H9 (cell line): ENCODE data around the gene CDC20. TPM values are rescaled to one million over a fixed set of nuclear protein-coding genes. Genes with fewer than 3 reads are reported as not detected.

Experiments
- DNase-seq: peaks from one replicate; pipeline ENCODE4 v3.0.0-alpha.2; 2017
- H2AFZ ChIP-seq: one replicate; pipeline ENCODE4 v1.6.1; 2013; ENCODE audit warnings: mild to moderate bottlenecking, low read length, control low read depth, moderate library complexity
- H2AK5ac ChIP-seq: 2 replicates; pipeline ENCODE4 v1.6.1; 2013; ENCODE audit warnings: low read length, control low read depth, mixed read lengths; ENCODE audit not compliant: insufficient read length
- H2BK120ac ChIP-seq: one replicate; pipeline ENCODE4 v1.6.1; 2013; ENCODE audit warnings: low read depth, mild to moderate bottlenecking, low read length, control low read depth, inconsistent platforms; ENCODE audit not compliant: poor library complexity, severe bottlenecking
- H2BK12ac ChIP-seq: 2 replicates; pipeline ENCODE4 v1.6.1; 2013; ENCODE audit warnings: low read length, control low read depth, mixed read lengths, low read depth; ENCODE audit not compliant: insufficient read length
- H2BK15ac ChIP-seq: 2 replicates; pipeline ENCODE4 v1.6.1; 2013; ENCODE audit warnings: low read depth, low read length, control low read depth
- H2BK20ac ChIP-seq: one replicate; pipeline ENCODE4 v1.6.1; 2013; ENCODE audit warnings: low read depth, mild to moderate bottlenecking, low read length, control low read depth, inconsistent platforms; ENCODE audit not compliant: poor library complexity, severe bottlenecking
- H2BK5ac ChIP-seq: 2 replicates; pipeline ENCODE4 v1.6.1; 2013; ENCODE audit warnings: low read length, control low read depth, mixed read lengths; ENCODE audit not compliant: insufficient read length
- H3K14ac ChIP-seq: 2 replicates; pipeline ENCODE4 v1.6.1; 2013; ENCODE audit warnings: low read length, control low read depth; ENCODE audit not compliant: insufficient read depth
- H3K18ac ChIP-seq: 2 replicates; pipeline ENCODE4 v1.6.1; 2013; ENCODE audit warnings: low read depth, mild to moderate bottlenecking, mixed read lengths, low read length, control low read depth; ENCODE audit not compliant: insufficient read length
- H3K23ac ChIP-seq: 2 replicates; pipeline ENCODE4 v1.6.1; 2013; ENCODE audit warnings: low read length, control low read depth, mixed read lengths, low read depth; ENCODE audit not compliant: insufficient read length
- H3K23me2 ChIP-seq: 2 replicates; pipeline ENCODE4 v1.6.1; 2013; ENCODE audit warnings: low read depth, mild to moderate bottlenecking, mixed read lengths, low read length, control low read depth; ENCODE audit not compliant: insufficient read length, poor library complexity, severe bottlenecking
- H3K27ac ChIP-seq: 2 replicates; pipeline ENCODE4 v1.5.1; 2013; ENCODE audit warnings: low read length, control low read depth, mixed read lengths, low read depth; ENCODE audit not compliant: insufficient read length
- H3K27me3 ChIP-seq: 2 replicates; pipeline ENCODE4 v1.6.1; 2013; ENCODE audit warnings: low read length, control low read depth, inconsistent platforms; ENCODE audit not compliant: insufficient read depth
- H3K4ac ChIP-seq: 2 replicates; pipeline ENCODE4 v1.6.1; 2013; ENCODE audit warnings: low read depth, mild to moderate bottlenecking, control low read depth, inconsistent platforms, low read length, moderate library complexity
- H3K4me1 ChIP-seq: 2 replicates; pipeline ENCODE4 v1.6.1; 2013; ENCODE audit warnings: low read length, control low read depth, inconsistent platforms; ENCODE audit not compliant: insufficient read depth
- H3K4me2 ChIP-seq: 2 replicates; pipeline ENCODE4 v1.6.1; 2013; ENCODE audit warnings: low read length, control low read depth, mixed read lengths; ENCODE audit not compliant: insufficient read length, insufficient read depth
- H3K56ac ChIP-seq: 2 replicates; pipeline ENCODE4 v1.6.1; 2013; ENCODE audit warnings: low read depth, mild to moderate bottlenecking, mixed read lengths, low read length, control low read depth; ENCODE audit not compliant: insufficient read length
- H3K79me1 ChIP-seq: 2 replicates; pipeline ENCODE4 v1.6.1; 2013; ENCODE audit warnings: low read depth, mild to moderate bottlenecking, moderate library complexity, low read length, control low read depth, inconsistent platforms; ENCODE audit not compliant: insufficient read depth, poor library complexity, severe bottlenecking
- H3K79me2 ChIP-seq: 2 replicates; pipeline ENCODE4 v1.6.1; 2013; ENCODE audit warnings: low read length, control low read depth, inconsistent platforms; ENCODE audit not compliant: insufficient read depth
- H3K9ac ChIP-seq: 2 replicates; pipeline ENCODE4 v1.6.1; 2013; ENCODE audit warnings: low read length, control low read depth, mixed read lengths; ENCODE audit not compliant: insufficient read length; ENCODE audit errors: extremely low read depth
- H3K9me3 ChIP-seq: one replicate; pipeline ENCODE4 v1.6.1; 2013; ENCODE audit warnings: low read depth, low read length, inconsistent platforms; ENCODE audit not compliant: control insufficient read depth
- H3T11ph ChIP-seq: one replicate; pipeline ENCODE4 v1.6.1; 2013; ENCODE audit warnings: mild to moderate bottlenecking, low read length, control low read depth, inconsistent platforms
- H4K20me1 ChIP-seq: one replicate; pipeline ENCODE4 v1.6.1; 2013; ENCODE audit not compliant: control insufficient read depth, insufficient read length, insufficient read depth
- H4K5ac ChIP-seq: 2 replicates; pipeline ENCODE4 v1.6.1; 2013; ENCODE audit warnings: low read depth, mild to moderate bottlenecking, mixed read lengths, low read length, control low read depth; ENCODE audit not compliant: insufficient read length
- H4K8ac ChIP-seq: replicated peaks from 2 replicates; pipeline ENCODE4 v1.6.1; 2013; ENCODE audit warnings: low read length, control low read depth, mixed read lengths, low read depth; ENCODE audit not compliant: insufficient read length
- H4K91ac ChIP-seq: 2 replicates; pipeline ENCODE4 v1.6.1; 2013; ENCODE audit warnings: low read depth, mild to moderate bottlenecking, moderate library complexity, mixed read lengths, low read length, control low read depth; ENCODE audit not compliant: insufficient read length
- H3K27ac Mint-ChIP-seq, 3 experiments: 2 replicates in 2 of 3; 3 replicates in 1 of 3; pipeline ENCODE4 v1.8.0; 2020 to 2021; ENCODE audit warnings: mixed read lengths in 3 of 3, mild to moderate bottlenecking in 1 of 3, moderate library complexity in 1 of 3
- H3K27me3 Mint-ChIP-seq: 2 replicates; pipeline ENCODE4 v1.8.0; 2021; ENCODE audit warnings: low read depth, mild to moderate bottlenecking, moderate library complexity, mixed read lengths
- H3K36me3 Mint-ChIP-seq, 3 experiments: 2 replicates in 2 of 3; 3 replicates in 1 of 3; pipeline ENCODE4 v1.8.0; 2020 to 2021; ENCODE audit warnings: low read depth in 3 of 3, mixed read lengths in 3 of 3; ENCODE audit not compliant: insufficient read depth in 1 of 3
- H3K4me1 Mint-ChIP-seq, 2 experiments: 2 replicates each; pipeline ENCODE4 v1.8.0; 2020; ENCODE audit warnings: mixed read lengths in 2 of 2
- H3K4me3 Mint-ChIP-seq, 2 experiments: 2 replicates in 1 of 2; 3 replicates in 1 of 2; pipeline ENCODE4 v1.8.0; 2020 to 2021; ENCODE audit warnings: mild to moderate bottlenecking in 2 of 2, mixed read lengths in 2 of 2, moderate library complexity in 1 of 2
- H3K9me3 Mint-ChIP-seq, 2 experiments: 2 replicates in 1 of 2; 3 replicates in 1 of 2; pipeline ENCODE4 v1.8.0; 2020; ENCODE audit warnings: mild to moderate bottlenecking in 2 of 2, mixed read lengths in 2 of 2, moderate library complexity in 1 of 2
- CTCF ChIP-seq: fragments of 200-600 bp; sonication (generic); conservative IDR thresholded peaks from 3 replicates; pipeline ENCODE4 v1.8.0; 2021; ENCODE audit warnings: antibody characterized with exemption, mild to moderate bottlenecking
- WGBS: extraction: QIAGEN DNeasy Blood & Tissue Kit; methylation state at CpG from one replicate; pipeline ENCODE4 v1.1.7; 2013; ENCODE audit warnings: missing lambda C conversion rate, low lambda C conversion rate, mixed read lengths; ENCODE audit not compliant: insufficient read length; ENCODE audit errors: extremely low coverage; 5-methylcytosine and 5-hydroxymethylcytosine counted together
- total RNA-seq: library from RNA; stranded (reverse); gene quantifications from 2 replicates; pipeline ENCODE4 v1.2.1, GENCODE V29; 2021

The CDC20 gene
- total RNA-seq, 1 experiment from 2014 or later = 246 TPM

- no peak overlapping the region for H2BK15ac ChIP-seq
- Mint-ChIP-seq H3K4me3 (no peak overlapping the region), H3K9me3 (no peaks in the 10 kb centered on the region; a peak in 1 of 5 replicates), H3K36me3 (peaks cover 0 to 8% (median 0%) of the 10 kb centered on the region in 3 experiments; a peak in 2 of 7 replicates), H3K27ac (no peak overlapping the region), H3K27me3 (no peaks in the 10 kb centered on the region), H3K4me1 (peaks cover 1 to 2% of the 10 kb centered on the region in 2 experiments)
- H2BK12ac ChIP-seq = no peak overlapping the region
- no peaks in the 10 kb centered on the region for H3K27me3 ChIP-seq
- no peak for TF ChIP-seq CTCF
- H2AFZ ChIP-seq = no peak overlapping the region
- H4K8ac ChIP-seq = no peak overlapping the region
- H3K9me3 ChIP-seq = no peaks in the 10 kb centered on the region
- no peaks in the 10 kb centered on the region for H4K20me1 ChIP-seq
- H3K4ac ChIP-seq = no peak overlapping the region
- H3K79me1 ChIP-seq = no peaks in the 10 kb centered on the region
- no peak overlapping the region for H4K5ac ChIP-seq
- no peaks in the 10 kb centered on the region for H3K4me1 ChIP-seq
- H4K91ac ChIP-seq = no peak overlapping the region
- no peak overlapping the region for H3K23ac ChIP-seq
- no peak overlapping the region for H3T11ph ChIP-seq
- H2BK20ac ChIP-seq = no peak overlapping the region
- no peak overlapping the region for H2BK120ac ChIP-seq
- H3K9ac ChIP-seq = no peak overlapping the region
- H3K23me2 ChIP-seq = no peaks in the 10 kb centered on the region
- H3K4me2 ChIP-seq = no peak overlapping the region
- H3K14ac ChIP-seq = no peak overlapping the region
- no peak overlapping the region for H2AK5ac ChIP-seq
- H3K56ac ChIP-seq = no peak overlapping the region
- no peak overlapping the region for H3K18ac ChIP-seq
- no peak for DNase-seq
- WGBS = no CpG with 5 or more reads among the region's 4 CpGs
- no peak overlapping the region for H3K27ac ChIP-seq
- no peak overlapping the region for H2BK5ac ChIP-seq
- no peaks in the 10 kb centered on the region for H3K79me2 ChIP-seq
These were observed 36.7 kb downstream of the CDC20 start for GRCh38 chr1:43395523-43395922.
